ENCODE results near the gene GOLGA6L7. TPM values are rescaled to one million over a fixed set of nuclear protein-coding genes. Genes with fewer than 3 reads are reported as not detected.
"Not testable (repeated sequence)": the region's sequence is repeated elsewhere in the genome, so short reads cannot be mapped to it uniquely, and the experiment has no call there.

GOLGA6L7 gene
- not detected for total RNA-seq

- not testable (repeated sequence) for DNase-seq
Observed at GRCh38 chr15:28848521-28848920, at the start of gene GOLGA6L7. TSS of gene GOLGA6L7 (minus strand) at chr15:28848644. CDS start at chr15:28848549, 95 bp downstream.

- DNase-seq = no peak
Observed at GRCh38 chr15:28897861-28898585, 49.6 kb upstream of the GOLGA6L7 start.

GRCh38 chr15:28896951-28897350 is 48.5 kb upstream of the GOLGA6L7 start:
- no peak for DNase-seq

- DNase-seq = no peak
Observed at GRCh38 chr15:28895566-28895965, 47.1 kb upstream of the GOLGA6L7 start.

GRCh38 chr15:28895146-28895545 is 46.7 kb upstream of the GOLGA6L7 start:
- DNase-seq = no peak

- DNase-seq = no peak
Observed at GRCh38 chr15:28894631-28895030, 46.2 kb upstream of the GOLGA6L7 start.

GRCh38 chr15:28892789-28893610 is 44.6 kb upstream of the GOLGA6L7 start:
- peak; percentile 50 for DNase-seq

GRCh38 chr15:28891588-28891987 is 43.1 kb upstream of the GOLGA6L7 start:
- DNase-seq = no peak

GRCh38 chr15:28890711-28891495 is 42.5 kb upstream of the GOLGA6L7 start:
- no peak for DNase-seq

GRCh38 chr15:28890291-28890690 is 41.8 kb upstream of the GOLGA6L7 start:
- not testable (repeated sequence) for DNase-seq

GRCh38 chr15:28889871-28890270 is 41.4 kb upstream of the GOLGA6L7 start:
- not testable (repeated sequence) for DNase-seq

- DNase-seq = no peak
Observed at GRCh38 chr15:28889346-28889745, 40.9 kb upstream of the GOLGA6L7 start.

GRCh38 chr15:28888900-28889299 is 40.5 kb upstream of the GOLGA6L7 start:
- no peak for DNase-seq

- DNase-seq = no peak
Observed at GRCh38 chr15:28888302-28888894, 40.0 kb upstream of the GOLGA6L7 start.

GRCh38 chr15:28887339-28888174 is 39.1 kb upstream of the GOLGA6L7 start:
- no peak for DNase-seq

GRCh38 chr15:28886431-28887338 is 38.2 kb upstream of the GOLGA6L7 start:
- no peak for DNase-seq

GRCh38 chr15:28885630-28886430 is 37.4 kb upstream of the GOLGA6L7 start, which contains the start of gene APBA2:
TSS of gene APBA2 (plus strand) at chr15:28885974. CDS start at chr15:29053885, 167,911 bp downstream.
- DNase-seq = no peak

- no peak for DNase-seq
Observed at GRCh38 chr15:28885128-28885629, 36.7 kb upstream of the GOLGA6L7 start.

All from skin of body (tissue), 2 donors.